Measurements from ENCODE around the gene CBLN2.

DNA sequence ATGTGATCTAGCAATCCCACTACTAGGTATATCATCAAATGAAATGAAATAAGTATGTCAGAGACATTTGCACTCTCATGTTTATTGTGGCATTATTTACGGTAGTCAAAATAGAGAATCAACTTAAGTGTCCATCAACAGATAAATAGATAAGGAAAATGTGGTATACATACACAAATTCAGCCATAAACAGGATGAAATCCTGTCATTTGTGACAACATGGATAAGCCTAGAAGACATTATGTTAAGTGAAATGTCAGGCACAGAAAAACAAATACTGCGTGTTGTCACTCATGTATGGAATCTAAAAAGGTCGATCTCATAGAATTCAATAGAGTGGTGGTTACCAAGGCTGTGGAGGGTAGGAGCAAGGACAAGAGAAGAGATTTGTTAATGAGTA is 22.1 kb upstream of the CBLN2 start:
- TF ChIP-seq, protein P1, sequence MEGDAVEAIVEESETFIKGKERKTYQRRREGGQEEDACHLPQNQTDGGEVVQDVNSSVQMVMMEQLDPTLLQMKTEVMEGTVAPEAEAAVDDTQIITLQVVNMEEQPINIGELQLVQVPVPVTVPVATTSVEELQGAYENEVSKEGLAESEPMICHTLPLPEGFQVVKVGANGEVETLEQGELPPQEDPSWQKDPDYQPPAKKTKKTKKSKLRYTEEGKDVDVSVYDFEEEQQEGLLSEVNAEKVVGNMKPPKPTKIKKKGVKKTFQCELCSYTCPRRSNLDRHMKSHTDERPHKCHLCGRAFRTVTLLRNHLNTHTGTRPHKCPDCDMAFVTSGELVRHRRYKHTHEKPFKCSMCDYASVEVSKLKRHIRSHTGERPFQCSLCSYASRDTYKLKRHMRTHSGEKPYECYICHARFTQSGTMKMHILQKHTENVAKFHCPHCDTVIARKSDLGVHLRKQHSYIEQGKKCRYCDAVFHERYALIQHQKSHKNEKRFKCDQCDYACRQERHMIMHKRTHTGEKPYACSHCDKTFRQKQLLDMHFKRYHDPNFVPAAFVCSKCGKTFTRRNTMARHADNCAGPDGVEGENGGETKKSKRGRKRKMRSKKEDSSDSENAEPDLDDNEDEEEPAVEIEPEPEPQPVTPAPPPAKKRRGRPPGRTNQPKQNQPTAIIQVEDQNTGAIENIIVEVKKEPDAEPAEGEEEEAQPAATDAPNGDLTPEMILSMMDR (conservative IDR thresholded peaks at IDR 0.05 in 1 of 2, IDR thresholded peaks at IDR 0.05 in 1 of 2; ENCODE audit: low read depth in 1 of 2, low read length in 2 of 2) = no peak
- TF ChIP-seq EZH2 (IDR thresholded peaks at IDR 0.05; ENCODE audit: low read length, missing control alignments) = no peak
